Urinary bladder (tissue), 4 donors: ENCODE data around the gene STARD10. TPM values are rescaled to one million over a fixed set of nuclear protein-coding genes. Genes with fewer than 3 reads are reported as not detected.
A peak's percentile ranks its signal among the peaks of the same experiment; 100 is the strongest.

ENCODE experiments used
- DNase-seq: peaks from one replicate; pipeline ENCODE4 v3.0.0-alpha.2; 2015; ENCODE audit errors: extremely low spot score
- H3K27ac ChIP-seq: one replicate; pipeline ENCODE4 v1.5.1; 2013; ENCODE audit warnings: low read depth, mild to moderate bottlenecking, moderate library complexity
- H3K36me3 ChIP-seq: one replicate; pipeline ENCODE4 v1.6.1; 2013; ENCODE audit warnings: mild to moderate bottlenecking, moderate library complexity; ENCODE audit not compliant: insufficient read depth
- H3K4me1 ChIP-seq: one replicate; pipeline ENCODE4 v1.6.1; 2013; ENCODE audit warnings: mild to moderate bottlenecking, moderate library complexity; ENCODE audit not compliant: insufficient read depth
- H3K4me3 ChIP-seq: one replicate; pipeline ENCODE4 v1.5.1; 2013; ENCODE audit warnings: low read depth, low read length
- WGBS: extraction: QIAGEN DNeasy Blood & Tissue Kit; methylation state at CpG from one replicate; pipeline ENCODE4 v1.1.7; 2013; 5-methylcytosine and 5-hydroxymethylcytosine counted together
- polyA plus RNA-seq: library from polyadenylated mRNA; stranded (reverse); fragments of 200-250 nt; gene quantifications from one replicate; pipeline ENCODE4 v1.2.3, GENCODE V29; 2013
- total RNA-seq: library from RNA; depleted of rRNA; stranded (reverse); fragments of >200 nt; gene quantifications from one replicate; pipeline ENCODE4 v1.2.3, GENCODE V29; 2014
- donor health status: healthy with polysubstance abuse.
- donor health status: healthy.

Gene STARD10
- total and polyA plus RNA-seq, 2 donors: 16.3 to 33.5 TPM

- Histone ChIP-seq H3K4me3 (no peak overlapping the region), H3K36me3 (no peaks in the 10 kb centered on the region), H3K27ac (no peak overlapping the region), H3K4me1 (peaks cover 2% of the 10 kb centered on the region)
- 92% methylated on average over 7 of the region's 7 CpGs for WGBS
- no peak for DNase-seq
These were observed 16.7 kb downstream of the STARD10 start for GRCh38 chr11:72776844-72777754.

GRCh38 chr11:72776117-72776843 lies 17.6 kb downstream of the STARD10 start:
- no peak for DNase-seq
- Histone ChIP-seq H3K27ac (no peak overlapping the region), H3K4me3 (no peak overlapping the region), H3K36me3 (no peaks in the 10 kb centered on the region), H3K4me1 (peaks cover 2% of the 10 kb centered on the region)
- WGBS: 91% methylated on average over 9 of the region's 9 CpGs

- DNase-seq: no peak
- H3K27ac ChIP-seq: no peak overlapping the region
- 91% methylated on average over 7 of the region's 7 CpGs for WGBS
- no peaks in the 10 kb centered on the region for H3K4me1 ChIP-seq
- H3K4me3 ChIP-seq: no peak overlapping the region
- no peaks in the 10 kb centered on the region for H3K36me3 ChIP-seq
These were observed 18.3 kb downstream of the STARD10 start for GRCh38 chr11:72775288-72776110.

- no peak overlapping the region for H3K4me3 ChIP-seq
- no peaks in the 10 kb centered on the region for H3K4me1 ChIP-seq
- H3K27ac ChIP-seq: no peak overlapping the region
- no peaks in the 10 kb centered on the region for H3K36me3 ChIP-seq
- 90% methylated on average over 6 of the region's 6 CpGs for WGBS
- DNase-seq: no peak
These were observed 19.3 kb downstream of the STARD10 start for GRCh38 chr11:72774499-72774898.

GRCh38 chr11:72773696-72774095 lies 20.2 kb downstream of the STARD10 start:
- no peak overlapping the region for H3K27ac ChIP-seq
- no peak overlapping the region for H3K4me3 ChIP-seq
- H3K4me1 ChIP-seq: no peaks in the 10 kb centered on the region
- DNase-seq: no peak
- 55% methylated on average over 6 of the region's 6 CpGs for WGBS
- H3K36me3 ChIP-seq: no peaks in the 10 kb centered on the region

- WGBS: 27% methylated on average over 5 of the region's 5 CpGs
These were observed 20.6 kb downstream of the STARD10 start for GRCh38 chr11:72773291-72773690.

GRCh38 chr11:72772059-72772458 lies 21.8 kb downstream of the STARD10 start:
- Histone ChIP-seq H3K27ac (no peak overlapping the region), H3K4me1 (no peaks in the 10 kb centered on the region)
- WGBS: 94% methylated on average over 12 of the region's 12 CpGs

More at GRCh38 chr11:72773291-72773690, 20.6 kb downstream of the STARD10 start:
- no peak overlapping the region for H3K27ac ChIP-seq
- no peaks in the 10 kb centered on the region for H3K36me3 ChIP-seq
- no peaks in the 10 kb centered on the region for H3K4me1 ChIP-seq
- no peak overlapping the region for H3K4me3 ChIP-seq
- DNase-seq: peak; percentile 49

GRCh38 chr11:72771507-72771906 lies 22.3 kb downstream of the STARD10 start:
- no peak overlapping the region for H3K4me3 ChIP-seq
- H3K27ac ChIP-seq: no peak overlapping the region
- no peaks in the 10 kb centered on the region for H3K36me3 ChIP-seq
- no peaks in the 10 kb centered on the region for H3K4me1 ChIP-seq
- no peak for DNase-seq
- WGBS: 59% methylated on average over 4 of the region's 4 CpGs

More at GRCh38 chr11:72772059-72772458, 21.8 kb downstream of the STARD10 start:
- no peak for DNase-seq
- Histone ChIP-seq H3K4me3 (no peak overlapping the region), H3K36me3 (no peaks in the 10 kb centered on the region)

- Histone ChIP-seq H3K4me3 (no peak overlapping the region), H3K4me1 (no peaks in the 10 kb centered on the region), H3K27ac (no peak overlapping the region), H3K36me3 (no peaks in the 10 kb centered on the region)
- DNase-seq: no peak
- WGBS: 89% methylated on average over 3 of the region's 3 CpGs
These were observed 23.0 kb downstream of the STARD10 start for GRCh38 chr11:72770799-72771198.

- no peaks in the 10 kb centered on the region for H3K4me1 ChIP-seq
- H3K27ac ChIP-seq: no peak overlapping the region
- no peaks in the 10 kb centered on the region for H3K36me3 ChIP-seq
- no peak for DNase-seq
- WGBS: 82% methylated on average over 4 of the region's 4 CpGs
- H3K4me3 ChIP-seq: no peak overlapping the region
These were observed 24.2 kb downstream of the STARD10 start for GRCh38 chr11:72769680-72770079.

- no peaks in the 10 kb centered on the region for H3K36me3 ChIP-seq
- 96% methylated on average over 3 of the region's 3 CpGs for WGBS
- no peaks in the 10 kb centered on the region for H3K4me1 ChIP-seq
- H3K4me3 ChIP-seq: no peak overlapping the region
- DNase-seq: no peak
- no peak overlapping the region for H3K27ac ChIP-seq
These were observed 25.3 kb downstream of the STARD10 start for GRCh38 chr11:72768581-72768980.

GRCh38 chr11:72767203-72768062 lies 26.4 kb downstream of the STARD10 start:
- H3K4me3 ChIP-seq: no peak overlapping the region
- 97% methylated on average over 4 of the region's 4 CpGs for WGBS
- H3K4me1 ChIP-seq: no peaks in the 10 kb centered on the region
- H3K27ac ChIP-seq: no peak overlapping the region
- no peak for DNase-seq
- no peaks in the 10 kb centered on the region for H3K36me3 ChIP-seq
